ENCODE data around the gene RTBDN. TPM values are rescaled to one million over a fixed set of nuclear protein-coding genes. Genes with fewer than 3 reads are reported as not detected.
A peak's percentile ranks its signal among the peaks of the same experiment; 100 is the strongest.

Gene RTBDN
- total RNA-seq, 1 donor from 2014 or later = not detected

GRCh38 chr19:12867120-12868099, 33.0 kb upstream of the RTBDN start:
- DNase-seq (ENCODE audit: low spot score) = no peak
- Mint-ChIP-seq H3K9me3 (ENCODE audit: low read depth) (no peaks in the 10 kb centered on the region), H3K4me3 (ENCODE audit: unreplicated experiment) (peak overlapping the region; percentile 52), H3K36me3 (ENCODE audit: low read depth) (peaks cover 2% of the 10 kb centered on the region), H3K4me1 (ENCODE audit: low read depth) (peaks cover 3% of the 10 kb centered on the region), H3K27me3 (ENCODE audit: low read depth) (peaks cover 11% of the 10 kb centered on the region), H3K27ac (ENCODE audit: unreplicated experiment) (no peak overlapping the region)
- TF ChIP-seq, protein P1, sequence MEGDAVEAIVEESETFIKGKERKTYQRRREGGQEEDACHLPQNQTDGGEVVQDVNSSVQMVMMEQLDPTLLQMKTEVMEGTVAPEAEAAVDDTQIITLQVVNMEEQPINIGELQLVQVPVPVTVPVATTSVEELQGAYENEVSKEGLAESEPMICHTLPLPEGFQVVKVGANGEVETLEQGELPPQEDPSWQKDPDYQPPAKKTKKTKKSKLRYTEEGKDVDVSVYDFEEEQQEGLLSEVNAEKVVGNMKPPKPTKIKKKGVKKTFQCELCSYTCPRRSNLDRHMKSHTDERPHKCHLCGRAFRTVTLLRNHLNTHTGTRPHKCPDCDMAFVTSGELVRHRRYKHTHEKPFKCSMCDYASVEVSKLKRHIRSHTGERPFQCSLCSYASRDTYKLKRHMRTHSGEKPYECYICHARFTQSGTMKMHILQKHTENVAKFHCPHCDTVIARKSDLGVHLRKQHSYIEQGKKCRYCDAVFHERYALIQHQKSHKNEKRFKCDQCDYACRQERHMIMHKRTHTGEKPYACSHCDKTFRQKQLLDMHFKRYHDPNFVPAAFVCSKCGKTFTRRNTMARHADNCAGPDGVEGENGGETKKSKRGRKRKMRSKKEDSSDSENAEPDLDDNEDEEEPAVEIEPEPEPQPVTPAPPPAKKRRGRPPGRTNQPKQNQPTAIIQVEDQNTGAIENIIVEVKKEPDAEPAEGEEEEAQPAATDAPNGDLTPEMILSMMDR (IDR thresholded peaks at IDR 0.05) = peak; percentile 23

- Mint-ChIP-seq H3K4me3 (ENCODE audit: unreplicated experiment) (peak overlapping the region; percentile 16), H3K27me3 (ENCODE audit: low read depth) (peaks cover 11% of the 10 kb centered on the region), H3K9me3 (ENCODE audit: low read depth) (no peaks in the 10 kb centered on the region), H3K27ac (ENCODE audit: unreplicated experiment) (no peak overlapping the region), H3K4me1 (ENCODE audit: low read depth) (peaks cover 3% of the 10 kb centered on the region), H3K36me3 (ENCODE audit: low read depth) (no peaks in the 10 kb centered on the region)
- TF ChIP-seq, protein P1 (IDR thresholded peaks at IDR 0.05) = no peak
- DNase-seq (ENCODE audit: low spot score) = no peak
Measured at GRCh38 chr19:12866416-12867119, 32.2 kb upstream of the RTBDN start.

DNA sequence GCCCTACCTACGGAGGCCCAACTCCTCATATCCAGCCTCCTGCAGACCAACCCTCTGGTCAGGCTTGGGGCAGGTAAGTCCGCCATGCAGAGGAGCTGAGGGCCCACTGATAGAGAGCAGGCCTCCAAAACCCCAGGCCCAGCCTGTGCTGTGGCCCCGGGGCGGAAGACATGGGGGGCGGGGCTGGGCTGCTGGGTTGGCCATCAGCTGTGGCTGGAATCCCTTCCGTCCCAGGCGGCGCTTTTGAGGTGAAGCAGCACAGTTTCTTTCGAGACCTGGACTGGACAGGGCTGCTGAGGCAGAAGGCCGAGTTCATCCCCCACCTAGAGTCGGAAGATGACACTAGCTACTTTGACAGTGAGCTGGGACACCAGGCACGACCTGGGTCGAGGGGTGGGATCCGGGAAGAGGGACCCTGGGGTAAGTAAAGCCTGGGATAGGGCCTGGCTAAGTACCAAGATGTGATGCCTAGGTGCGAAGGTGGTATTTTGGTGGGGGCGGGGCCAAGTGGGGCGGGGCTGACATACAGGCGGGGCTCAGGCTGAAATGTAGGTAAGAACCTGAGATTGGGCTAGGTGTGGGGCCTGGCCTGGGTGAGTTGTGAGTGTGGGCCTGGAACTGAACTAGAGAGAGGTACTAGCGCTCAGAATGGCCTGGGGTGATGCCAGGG, 31.5 kb upstream of the RTBDN start:
- H3K4me3 Mint-ChIP-seq (ENCODE audit: unreplicated experiment) = no peak overlapping the region
- H3K27me3 Mint-ChIP-seq (ENCODE audit: low read depth) = peaks cover 11% of the 10 kb centered on the region
- no peak overlapping the region for H3K27ac Mint-ChIP-seq (ENCODE audit: unreplicated experiment)
- TF ChIP-seq, protein P1 (IDR thresholded peaks at IDR 0.05) = no peak
- H3K9me3 Mint-ChIP-seq (ENCODE audit: low read depth) = no peaks in the 10 kb centered on the region
- H3K36me3 Mint-ChIP-seq (ENCODE audit: low read depth) = no peaks in the 10 kb centered on the region
- no peak for DNase-seq (ENCODE audit: low spot score)
- H3K4me1 Mint-ChIP-seq (ENCODE audit: low read depth) = peaks cover 3% of the 10 kb centered on the region

GRCh38 chr19:12864721-12865715, 30.6 kb upstream of the RTBDN start:
- peaks cover 3% of the 10 kb centered on the region for H3K4me1 Mint-ChIP-seq (ENCODE audit: low read depth)
- peaks cover 11% of the 10 kb centered on the region for H3K27me3 Mint-ChIP-seq (ENCODE audit: low read depth)

More at GRCh38 chr19:12864721-12865715, 30.6 kb upstream of the RTBDN start:
- TF ChIP-seq, protein P1 (IDR thresholded peaks at IDR 0.05) = no peak
- Mint-ChIP-seq H3K4me3 (ENCODE audit: unreplicated experiment) (no peak overlapping the region), H3K36me3 (ENCODE audit: low read depth) (no peaks in the 10 kb centered on the region), H3K27ac (ENCODE audit: unreplicated experiment) (no peak overlapping the region), H3K9me3 (ENCODE audit: low read depth) (no peaks in the 10 kb centered on the region)
- DNase-seq (ENCODE audit: low spot score) = no peak

Data from chondrocyte (in vitro differentiated cells).